GM19324 (cell line): ENCODE measurements around the gene CEACAM3.
"Not testable (repeated sequence)": the region's sequence is repeated elsewhere in the genome, so short reads cannot be mapped to it uniquely, and the experiment has no call there.

Experiments
- ATAC-seq: cut with Tn5 transposase; IDR thresholded peaks from one replicate; pipeline ENCODE4 v1.9.1; 2021; ENCODE audit warnings: mild to moderate bottlenecking, moderate library complexity; ENCODE audit not compliant: unreplicated experiment, low FRiP score

The CEACAM3 gene

DNA sequence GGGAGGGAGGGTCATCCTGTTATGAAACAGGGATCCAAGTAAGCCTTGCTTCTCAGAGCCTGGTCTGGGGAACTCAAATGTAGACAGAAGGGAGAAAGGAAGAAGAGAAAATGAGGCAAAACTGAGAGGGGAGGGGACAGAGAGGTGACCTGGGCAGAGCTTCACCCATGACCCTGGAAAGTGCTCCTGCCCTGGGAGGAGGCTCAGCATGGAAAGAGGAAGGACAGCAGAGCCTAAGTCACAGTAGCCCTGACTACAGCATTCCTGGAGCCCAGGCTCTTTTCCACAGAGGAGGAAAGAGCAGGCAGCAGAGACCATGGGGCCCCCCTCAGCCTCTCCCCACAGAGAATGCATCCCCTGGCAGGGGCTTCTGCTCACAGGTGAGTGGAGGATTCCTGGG lies at the start of gene CEACAM3:
Gene CEACAM3 (plus strand): TSS at position 226 of the 400 bp plus-strand sequence. CDS start 91 bp downstream, at position 317.
- ATAC-seq: no peak

DNA sequence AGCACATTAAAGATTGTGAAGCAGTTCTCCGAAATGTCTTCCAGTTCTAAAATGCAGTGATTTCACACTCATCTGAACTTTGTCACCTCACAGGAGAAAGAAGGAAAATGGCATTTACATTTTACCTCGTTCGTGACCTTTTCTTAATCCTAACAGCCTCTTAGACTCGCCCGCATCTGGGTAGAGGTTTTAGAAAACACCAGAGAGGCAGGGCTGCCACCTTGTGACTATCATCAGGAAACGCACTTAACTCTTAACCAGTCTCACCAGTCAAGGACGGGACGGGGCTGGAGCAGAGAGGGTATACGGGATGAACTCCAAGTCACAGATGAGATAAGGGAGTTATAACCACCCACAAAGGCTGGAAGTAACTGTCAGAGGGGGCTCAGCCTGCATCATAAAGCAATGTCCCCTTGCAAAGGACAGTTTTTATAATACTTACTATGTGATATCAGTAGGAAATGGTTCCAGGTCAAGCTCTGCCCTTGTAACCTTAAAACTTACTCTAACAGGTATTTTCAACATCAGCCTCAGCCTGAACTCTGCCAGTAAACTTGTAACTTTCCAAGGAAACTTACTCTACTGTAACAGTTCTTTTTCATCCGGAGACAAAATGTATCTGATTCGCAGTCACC lies 49.7 kb upstream of the CEACAM3 start:
- no peak for ATAC-seq

GRCh38 chr19:41748012-41748411 lies 48.4 kb upstream of the CEACAM3 start:
- ATAC-seq: no peak

- ATAC-seq: not testable (repeated sequence)
Observed at GRCh38 chr19:41750248-41751134, 45.9 kb upstream of the CEACAM3 start.

GRCh38 chr19:41753159-41753558 lies 43.2 kb upstream of the CEACAM3 start:
- ATAC-seq: no peak

DNA sequence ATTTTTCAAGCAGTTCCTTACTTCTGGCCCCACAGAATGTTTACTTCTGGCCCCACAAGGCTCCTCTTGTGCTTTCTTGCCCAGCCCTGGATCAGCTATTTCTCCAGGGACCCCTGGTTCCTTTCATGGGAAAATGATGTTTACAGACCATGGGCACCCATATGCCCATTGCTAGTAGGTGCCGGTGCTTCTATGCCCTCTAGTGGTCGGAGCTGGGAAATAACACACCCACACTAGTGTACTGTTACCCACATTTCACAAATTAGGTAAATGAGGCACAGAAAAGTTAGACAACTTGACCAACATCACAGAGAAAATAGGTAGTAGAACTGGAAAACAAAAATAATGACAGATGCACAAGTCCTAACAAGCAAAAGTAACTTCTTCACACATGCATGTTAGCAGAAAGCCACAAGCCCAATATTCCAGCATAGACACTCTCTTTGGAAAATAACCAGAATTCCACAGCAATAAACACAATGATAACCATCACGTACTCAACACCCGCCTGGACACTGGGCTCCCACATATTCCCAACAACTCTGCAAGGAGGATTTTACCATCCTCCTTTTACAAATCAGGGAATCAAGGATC lies 42.4 kb upstream of the CEACAM3 start:
- ATAC-seq: no peak

DNA sequence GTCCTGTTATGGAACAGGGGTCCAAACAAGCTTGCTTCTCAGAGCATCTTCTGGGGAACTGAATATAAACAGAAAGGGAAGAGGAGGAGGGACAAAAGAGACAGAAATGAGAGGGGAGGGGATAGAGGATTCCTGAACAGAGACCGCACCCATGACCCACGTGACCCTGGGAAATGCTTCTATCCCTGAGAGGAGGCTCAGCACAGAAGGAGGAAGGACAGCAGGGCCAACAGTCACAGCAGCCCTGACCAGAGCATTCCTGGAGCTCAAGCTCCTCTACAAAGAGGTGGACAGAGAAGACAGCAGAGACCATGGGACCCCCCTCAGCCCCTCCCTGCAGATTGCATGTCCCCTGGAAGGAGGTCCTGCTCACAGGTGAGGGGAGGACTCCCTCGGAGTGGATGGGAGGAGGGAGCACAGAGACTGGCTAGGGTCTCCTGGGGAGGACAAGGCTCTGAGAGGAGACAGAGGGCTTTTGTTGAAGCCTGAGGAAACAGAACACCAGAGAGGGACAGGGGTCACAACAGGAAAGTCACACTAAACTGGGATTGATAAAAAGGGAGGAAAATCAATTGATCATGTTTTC lies 41.0 kb upstream of the CEACAM3 start, which contains the start of gene CEACAM6:
Gene CEACAM6 (plus strand): TSS at position 203 of the 586 bp plus-strand sequence. CDS start 109 bp downstream, at position 312.
- ATAC-seq: no peak

- no peak for ATAC-seq
Observed at GRCh38 chr19:41758846-41759245, 37.5 kb upstream of the CEACAM3 start.

- ATAC-seq: no peak
Observed at GRCh38 chr19:41767115-41767514, 29.3 kb upstream of the CEACAM3 start.

GRCh38 chr19:41768105-41768504 lies 28.3 kb upstream of the CEACAM3 start:
- not testable (repeated sequence) for ATAC-seq

DNA sequence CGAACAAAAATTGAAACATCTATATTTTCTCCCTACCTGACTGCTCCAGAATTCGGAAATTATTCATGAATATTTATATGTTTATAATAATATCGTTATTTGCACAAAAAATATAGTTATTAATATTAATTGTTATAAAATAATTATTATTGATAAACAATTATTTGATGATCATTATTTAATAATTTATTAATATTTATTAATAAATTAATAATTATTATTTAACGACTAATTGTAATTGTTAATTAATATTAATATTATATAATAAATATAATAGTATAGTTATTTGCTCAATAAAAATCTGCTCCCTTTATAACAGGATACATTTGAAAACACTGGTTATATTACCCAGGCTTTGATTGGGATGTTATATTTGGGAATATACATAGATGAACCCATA lies 26.8 kb upstream of the CEACAM3 start:
- no peak for ATAC-seq

DNA sequence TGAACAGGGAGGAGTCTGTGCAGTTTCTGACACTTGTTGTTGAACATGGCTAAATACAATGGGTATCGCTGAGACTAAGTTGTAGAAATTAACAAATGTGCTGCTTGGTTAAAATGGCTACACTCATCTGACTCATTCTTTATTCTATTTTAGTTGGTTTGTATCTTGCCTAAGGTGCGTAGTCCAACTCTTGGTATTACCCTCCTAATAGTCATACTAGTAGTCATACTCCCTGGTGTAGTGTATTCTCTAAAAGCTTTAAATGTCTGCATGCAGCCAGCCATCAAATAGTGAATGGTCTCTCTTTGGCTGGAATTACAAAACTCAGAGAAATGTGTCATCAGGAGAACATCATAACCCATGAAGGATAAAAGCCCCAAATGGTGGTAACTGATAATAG lies 25.0 kb upstream of the CEACAM3 start:
- ATAC-seq: no peak

DNA sequence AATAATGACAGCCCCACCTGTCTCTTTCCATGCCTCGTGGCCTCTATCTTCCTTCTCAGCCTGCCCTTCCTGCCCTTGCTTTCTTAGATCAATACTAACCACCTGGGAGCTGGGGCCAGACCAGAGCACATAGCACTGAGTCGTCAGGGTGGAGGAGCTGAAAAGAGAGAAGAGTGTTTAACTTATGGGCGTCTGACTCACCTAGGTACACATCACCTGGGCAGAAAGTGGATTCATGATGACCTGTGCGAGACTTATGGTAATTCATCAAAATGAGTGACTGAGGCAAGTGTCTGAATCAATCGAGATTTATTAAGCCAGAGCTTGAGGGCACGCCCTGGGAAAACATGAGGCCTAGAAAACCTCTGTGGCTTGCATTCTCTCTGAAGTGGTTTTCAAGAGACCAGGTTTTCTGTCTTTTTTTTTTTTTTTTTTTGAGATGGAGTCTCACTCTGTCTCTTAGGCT lies 21.8 kb upstream of the CEACAM3 start:
- no peak for ATAC-seq

GRCh38 chr19:41776700-41777099 lies 19.7 kb upstream of the CEACAM3 start:
- no peak for ATAC-seq

DNA sequence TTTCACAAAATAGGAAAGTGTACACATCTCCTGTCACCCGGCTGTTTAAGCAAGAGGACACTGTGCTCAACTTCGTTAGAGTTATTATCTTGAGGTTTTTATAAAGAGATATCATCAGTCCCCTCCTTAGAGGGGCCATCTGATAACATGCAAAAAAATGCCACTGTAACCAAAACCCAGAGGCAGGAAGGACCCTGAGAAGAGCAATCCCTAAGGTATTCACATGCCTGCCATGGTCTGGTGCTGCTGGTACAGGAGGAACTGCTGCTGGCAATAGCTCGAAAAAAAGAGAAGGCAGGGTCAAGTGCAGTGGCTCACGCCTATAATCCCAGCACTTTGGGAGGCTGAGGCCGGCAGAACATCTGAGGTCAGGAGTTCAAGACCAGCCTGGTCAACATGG lies 12.8 kb upstream of the CEACAM3 start:
- no peak for ATAC-seq

DNA sequence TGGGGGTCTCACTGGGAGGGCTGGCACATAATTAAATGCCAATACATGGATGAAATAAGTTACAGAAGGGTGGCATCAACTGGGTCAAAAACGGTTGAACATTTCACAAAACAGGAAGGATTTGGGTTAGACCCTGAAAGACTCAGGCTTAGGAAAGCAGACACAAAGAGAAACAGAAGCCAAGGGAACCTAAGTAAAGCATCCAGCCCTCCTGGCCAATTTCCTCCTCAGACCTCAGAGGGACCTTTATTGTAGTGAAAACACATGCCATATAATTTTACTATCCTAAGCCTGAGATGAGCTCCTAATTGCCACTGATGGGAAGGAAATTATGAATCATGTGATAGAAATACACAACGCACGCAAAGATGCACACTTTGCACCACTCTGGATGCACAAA lies 12.1 kb upstream of the CEACAM3 start:
- no peak for ATAC-seq

- no peak for ATAC-seq
Observed at GRCh38 chr19:41784743-41785142, 11.6 kb upstream of the CEACAM3 start.

GRCh38 chr19:41785653-41786052 lies 10.7 kb upstream of the CEACAM3 start:
- no peak for ATAC-seq

DNA sequence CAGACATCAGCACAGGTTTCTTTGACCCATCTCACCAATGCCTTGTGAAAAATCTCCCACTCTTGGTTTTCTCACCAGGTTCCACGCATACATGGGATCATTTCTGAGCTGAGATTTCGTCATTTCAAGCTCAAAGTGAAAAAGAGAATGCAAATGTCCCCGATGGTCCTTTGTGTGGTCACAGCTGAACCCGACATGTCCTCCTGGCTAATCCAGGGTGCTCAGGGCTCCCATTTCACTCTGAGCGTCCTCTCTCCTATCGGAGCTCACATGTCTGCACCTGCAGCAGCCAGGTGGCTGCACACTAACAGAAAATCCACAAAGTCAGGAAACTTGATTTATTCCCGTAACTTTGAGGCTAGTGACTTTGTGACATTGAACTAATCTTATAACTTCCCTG lies 9.3 kb upstream of the CEACAM3 start:
- no peak for ATAC-seq

GRCh38 chr19:41788518-41788917 lies 7.9 kb upstream of the CEACAM3 start:
- ATAC-seq: not testable (repeated sequence)

GRCh38 chr19:41789053-41789452 lies 7.3 kb upstream of the CEACAM3 start:
- ATAC-seq: not testable (repeated sequence)
